GM20000 (cell line): ENCODE results near the gene PLA1A.
A peak's percentile ranks its signal among the peaks of the same experiment; 100 is the strongest.

ENCODE experiments used
- DNase-seq: peaks from one replicate; pipeline ENCODE4 v3.0.0; 2012; ENCODE audit warnings: low spot score
- TF ChIP-seq, protein P1 (sequence below): IDR thresholded peaks from 2 replicates; pipeline ENCODE4 v1.5.1; 2012; ENCODE audit warnings: mild to moderate bottlenecking, control low read depth; ENCODE audit errors: extremely low read depth, missing control alignments

PLA1A gene

GRCh38 chr3:119569156-119569555 lies 28.5 kb upstream of the PLA1A start:
- DNase-seq = no peak
- TF ChIP-seq, protein P1, sequence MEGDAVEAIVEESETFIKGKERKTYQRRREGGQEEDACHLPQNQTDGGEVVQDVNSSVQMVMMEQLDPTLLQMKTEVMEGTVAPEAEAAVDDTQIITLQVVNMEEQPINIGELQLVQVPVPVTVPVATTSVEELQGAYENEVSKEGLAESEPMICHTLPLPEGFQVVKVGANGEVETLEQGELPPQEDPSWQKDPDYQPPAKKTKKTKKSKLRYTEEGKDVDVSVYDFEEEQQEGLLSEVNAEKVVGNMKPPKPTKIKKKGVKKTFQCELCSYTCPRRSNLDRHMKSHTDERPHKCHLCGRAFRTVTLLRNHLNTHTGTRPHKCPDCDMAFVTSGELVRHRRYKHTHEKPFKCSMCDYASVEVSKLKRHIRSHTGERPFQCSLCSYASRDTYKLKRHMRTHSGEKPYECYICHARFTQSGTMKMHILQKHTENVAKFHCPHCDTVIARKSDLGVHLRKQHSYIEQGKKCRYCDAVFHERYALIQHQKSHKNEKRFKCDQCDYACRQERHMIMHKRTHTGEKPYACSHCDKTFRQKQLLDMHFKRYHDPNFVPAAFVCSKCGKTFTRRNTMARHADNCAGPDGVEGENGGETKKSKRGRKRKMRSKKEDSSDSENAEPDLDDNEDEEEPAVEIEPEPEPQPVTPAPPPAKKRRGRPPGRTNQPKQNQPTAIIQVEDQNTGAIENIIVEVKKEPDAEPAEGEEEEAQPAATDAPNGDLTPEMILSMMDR = no peak

DNA sequence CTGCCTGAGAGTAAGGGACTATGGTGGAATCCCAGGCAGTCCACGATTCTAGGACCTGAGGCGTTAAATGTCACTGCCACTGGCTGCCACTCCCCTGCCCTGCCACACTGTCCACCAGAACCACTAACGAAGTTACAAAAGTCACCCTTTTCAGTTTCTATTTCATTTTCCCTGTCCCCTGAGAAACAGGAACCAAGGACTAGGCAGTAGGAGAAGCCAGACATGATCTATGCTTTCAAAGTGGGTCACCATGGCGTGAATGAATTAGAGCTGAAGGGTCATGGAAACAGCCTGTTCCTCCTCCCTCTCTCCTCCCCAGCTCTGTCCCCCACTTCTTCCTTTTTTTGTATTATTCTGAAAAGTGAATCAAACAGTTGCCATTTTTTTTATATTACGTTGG lies 27.5 kb upstream of the PLA1A start:
- TF ChIP-seq, protein P1 = no peak
- DNase-seq = peak; percentile 38

DNA sequence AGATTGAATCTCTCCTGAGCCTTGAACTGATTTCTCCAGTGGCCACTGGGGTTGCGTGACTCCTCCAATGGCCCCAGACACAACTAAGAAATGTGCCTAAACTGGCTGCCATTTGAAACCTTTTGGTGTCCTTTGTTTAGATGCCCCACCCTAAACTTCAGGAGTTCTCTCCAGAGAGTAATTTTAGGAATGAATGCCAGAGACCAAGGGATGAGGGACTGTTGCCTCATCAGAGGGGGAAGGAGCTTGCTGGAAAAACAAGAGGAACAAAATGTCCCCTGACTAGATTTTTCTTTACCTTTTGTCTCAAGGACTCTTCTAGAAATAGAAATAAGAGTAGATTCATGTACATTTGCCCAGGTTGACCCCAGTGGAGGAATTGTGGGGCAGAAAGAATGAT lies 26.5 kb upstream of the PLA1A start:
- TF ChIP-seq, protein P1 = no peak
- DNase-seq = no peak

- TF ChIP-seq, protein P1 = no peak
Measured at GRCh38 chr3:119571688-119572087, 26.0 kb upstream of the PLA1A start.

GRCh38 chr3:119575507-119575906 lies 22.2 kb upstream of the PLA1A start:
- TF ChIP-seq, protein P1 = no peak
- no peak for DNase-seq

More at GRCh38 chr3:119571688-119572087, 26.0 kb upstream of the PLA1A start:
- no peak for DNase-seq

- TF ChIP-seq, protein P1 = no peak
- DNase-seq = peak; percentile 75
Measured at GRCh38 chr3:119579366-119580066, 18.2 kb upstream of the PLA1A start, which contains the start of gene ADPRH. ADPRH (plus strand) TSS chr3:119579492; CDS start chr3:119582170, 2,678 bp downstream.

DNA sequence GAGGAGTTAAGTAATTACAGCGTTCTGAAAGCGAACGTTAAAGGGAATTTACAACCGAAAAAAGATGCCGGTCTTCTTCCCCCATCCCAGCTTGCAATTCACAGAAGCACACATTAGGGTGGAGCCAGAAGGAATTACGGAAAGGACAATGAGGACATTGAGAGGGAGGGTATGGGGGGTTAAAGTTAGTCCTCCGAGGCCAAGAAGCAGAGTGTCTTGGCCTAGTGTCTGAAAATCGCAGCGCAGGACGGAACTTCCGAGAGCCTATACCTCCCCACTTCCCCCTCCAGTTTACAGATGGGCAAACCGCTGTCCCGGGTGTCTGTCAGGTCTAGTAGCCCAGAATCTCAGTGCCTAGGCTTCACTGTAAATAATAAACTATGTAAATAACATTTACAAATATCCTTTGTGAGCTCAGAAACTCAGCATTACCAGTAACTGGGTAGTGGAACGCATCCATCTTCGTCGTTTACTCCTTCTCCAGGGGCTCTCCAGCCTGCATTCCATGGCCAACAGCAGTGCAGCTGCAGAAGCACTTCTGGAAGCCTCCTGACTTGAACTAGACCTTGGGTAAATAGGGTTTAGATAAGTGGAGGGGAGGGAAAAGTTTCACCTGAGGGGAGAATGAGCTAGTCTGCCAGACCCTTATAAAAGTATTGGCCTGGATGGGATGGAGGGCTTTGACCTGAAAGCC lies 17.5 kb upstream of the PLA1A start:
- TF ChIP-seq, protein P1 = no peak
- DNase-seq = peak; percentile 81
